GM10248 (cell line): ENCODE data around the gene UFC1.

Experiments used
- CTCF ChIA-PET: fragments of 300-600 bp; sonication (Branson Sonifier 250); formaldehyde crosslinking; extraction: SDS; loops from one replicate; lab custom pipeline; 2021; ENCODE audit warnings: antibody characterized with exemption; lab: Yijun Ruan, JAX
- POLR2A ChIA-PET: fragments of 350-650 bp; sonication (Branson Sonifier 250); formaldehyde crosslinking; extraction: SDS; loops from one replicate; lab custom pipeline; 2020; ENCODE audit warnings: antibody characterized with exemption; lab: Yijun Ruan, JAX
- DNase-seq: peaks from one replicate; pipeline ENCODE4 v3.0.0; 2012; ENCODE audit errors: extremely low spot score
- TF ChIP-seq, protein P1 (sequence below): IDR thresholded peaks from 2 replicates; pipeline ENCODE4 v1.5.1; 2012; ENCODE audit warnings: mild to moderate bottlenecking, low read depth; ENCODE audit errors: extremely low read depth, missing control alignments, control extremely low read depth

UFC1 gene

DNA sequence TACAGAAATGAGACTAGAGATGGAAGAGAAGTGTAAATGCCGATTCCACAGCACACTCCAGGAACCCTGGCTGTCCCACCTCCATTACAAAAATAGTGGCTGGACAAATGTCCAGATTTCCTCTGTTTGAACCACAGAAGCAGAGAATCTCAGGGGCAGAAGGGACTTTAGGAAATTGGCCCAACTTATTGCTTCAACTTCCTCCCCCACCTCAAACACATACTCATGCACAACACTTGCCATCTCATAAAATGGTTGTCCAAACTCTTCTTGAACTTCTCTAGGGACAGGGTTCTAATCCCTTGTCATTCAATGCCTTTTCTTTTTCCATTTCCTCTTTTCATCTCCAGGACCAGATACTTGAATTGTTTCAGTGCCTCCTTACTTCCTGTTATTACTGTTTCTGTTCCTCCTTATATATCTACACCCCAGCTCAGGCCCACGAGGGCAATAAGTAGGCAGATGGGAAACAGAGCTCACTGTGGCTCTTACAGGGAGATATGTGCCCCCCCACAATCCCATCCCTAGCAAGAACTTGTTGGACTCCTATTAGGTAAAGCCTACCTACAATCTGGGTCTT, 32.0 kb downstream of the UFC1 start:
- TF ChIP-seq, protein P1, sequence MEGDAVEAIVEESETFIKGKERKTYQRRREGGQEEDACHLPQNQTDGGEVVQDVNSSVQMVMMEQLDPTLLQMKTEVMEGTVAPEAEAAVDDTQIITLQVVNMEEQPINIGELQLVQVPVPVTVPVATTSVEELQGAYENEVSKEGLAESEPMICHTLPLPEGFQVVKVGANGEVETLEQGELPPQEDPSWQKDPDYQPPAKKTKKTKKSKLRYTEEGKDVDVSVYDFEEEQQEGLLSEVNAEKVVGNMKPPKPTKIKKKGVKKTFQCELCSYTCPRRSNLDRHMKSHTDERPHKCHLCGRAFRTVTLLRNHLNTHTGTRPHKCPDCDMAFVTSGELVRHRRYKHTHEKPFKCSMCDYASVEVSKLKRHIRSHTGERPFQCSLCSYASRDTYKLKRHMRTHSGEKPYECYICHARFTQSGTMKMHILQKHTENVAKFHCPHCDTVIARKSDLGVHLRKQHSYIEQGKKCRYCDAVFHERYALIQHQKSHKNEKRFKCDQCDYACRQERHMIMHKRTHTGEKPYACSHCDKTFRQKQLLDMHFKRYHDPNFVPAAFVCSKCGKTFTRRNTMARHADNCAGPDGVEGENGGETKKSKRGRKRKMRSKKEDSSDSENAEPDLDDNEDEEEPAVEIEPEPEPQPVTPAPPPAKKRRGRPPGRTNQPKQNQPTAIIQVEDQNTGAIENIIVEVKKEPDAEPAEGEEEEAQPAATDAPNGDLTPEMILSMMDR: no peak
- DNase-seq: no peak
- ChIA-PET POLR2A (interaction anchor here (0.6 to 1.4 kb wide), 2 partner anchors 20 to 1036 kb away, joined by 4 to 7 read pairs; partner anchors contain the start of gene PPOX), CTCF (interaction anchor here (0.7 to 2.0 kb wide), 8 partner anchors 9 to 197 kb away, joined by 3 to 14 read pairs (median 4); partner anchors contain the start of genes NDUFS2, PPOX and TOMM40L)

DNA sequence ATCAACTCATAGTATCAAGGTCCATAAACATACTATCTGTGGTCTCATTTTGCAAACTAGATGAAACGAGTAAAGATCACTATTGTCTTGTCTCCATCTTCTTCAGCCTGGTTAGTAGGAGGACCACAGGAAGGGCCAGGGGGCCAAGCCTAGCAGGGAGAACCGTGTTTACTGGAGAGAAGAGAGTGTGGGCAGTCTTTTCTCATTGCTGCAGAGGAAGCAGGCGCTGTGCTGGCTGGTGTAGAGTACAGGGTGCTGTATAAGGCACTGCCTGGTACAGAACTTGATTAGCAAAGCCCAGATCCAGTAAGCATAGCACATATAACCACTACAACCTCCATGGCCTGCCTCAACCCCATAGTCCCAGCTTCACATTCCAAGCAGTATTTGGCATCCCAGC, 33.5 kb downstream of the UFC1 start:
- no peak for DNase-seq
- TF ChIP-seq, protein P1: no peak
- ChIA-PET POLR2A (no interaction called here), CTCF (interaction anchor here (1.0 to 1.3 kb wide), 2 partner anchors 38 to 187 kb away, joined by 3 to 4 read pairs; no protein-coding TSS in a partner anchor)

DNA sequence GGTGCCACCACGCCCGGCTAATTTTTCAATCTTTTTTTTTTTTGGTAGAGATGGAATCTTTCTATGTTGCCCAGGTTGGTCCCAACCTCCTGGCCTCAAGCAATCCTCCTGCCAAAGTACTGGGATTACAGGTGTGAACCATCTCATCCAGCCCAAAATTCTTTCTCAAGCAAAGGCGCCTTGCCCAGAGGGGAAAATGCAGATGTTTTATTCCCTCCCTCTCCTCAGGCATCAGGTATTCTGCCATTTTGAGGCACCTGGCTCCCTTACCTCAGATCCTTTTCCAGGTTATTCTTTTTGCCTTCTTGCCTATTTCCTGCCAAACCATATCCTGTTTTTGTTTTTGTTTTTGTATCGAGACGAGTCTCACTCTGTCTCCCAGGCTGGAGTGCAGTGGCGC, 34.6 kb downstream of the UFC1 start:
- CTCF ChIA-PET: interaction anchor here (1.2 to 1.3 kb wide), 2 partner anchors 37 to 55 kb away, joined by 3 to 4 read pairs; no protein-coding TSS in a partner anchor
- TF ChIP-seq, protein P1: no peak
- no peak for DNase-seq
- POLR2A ChIA-PET: no interaction called here

DNA sequence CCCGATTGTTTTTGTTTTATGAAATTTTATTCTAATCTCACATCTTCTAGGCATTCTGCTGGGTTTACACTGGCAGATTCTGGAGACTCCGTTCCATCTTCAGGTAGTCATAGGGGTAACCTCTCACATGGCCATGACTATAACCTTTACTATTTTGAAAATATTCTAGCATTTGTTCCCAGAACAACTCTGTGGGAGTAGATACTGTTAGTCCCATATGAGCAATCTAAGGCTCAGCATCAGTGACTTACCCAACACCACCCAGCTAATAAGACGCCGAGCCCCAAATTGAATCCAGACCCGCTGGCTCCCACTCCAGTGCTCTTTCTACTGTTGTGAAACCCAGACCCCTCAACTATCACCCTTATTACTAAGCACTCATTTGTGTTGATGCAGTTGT, 35.3 kb downstream of the UFC1 start:
- POLR2A ChIA-PET: no interaction called here
- CTCF ChIA-PET: interaction anchor here (1.2 kb wide), 1 partner anchor 56 kb away, joined by 3 read pairs; no protein-coding TSS in a partner anchor
- TF ChIP-seq, protein P1: no peak
- DNase-seq: no peak

DNA sequence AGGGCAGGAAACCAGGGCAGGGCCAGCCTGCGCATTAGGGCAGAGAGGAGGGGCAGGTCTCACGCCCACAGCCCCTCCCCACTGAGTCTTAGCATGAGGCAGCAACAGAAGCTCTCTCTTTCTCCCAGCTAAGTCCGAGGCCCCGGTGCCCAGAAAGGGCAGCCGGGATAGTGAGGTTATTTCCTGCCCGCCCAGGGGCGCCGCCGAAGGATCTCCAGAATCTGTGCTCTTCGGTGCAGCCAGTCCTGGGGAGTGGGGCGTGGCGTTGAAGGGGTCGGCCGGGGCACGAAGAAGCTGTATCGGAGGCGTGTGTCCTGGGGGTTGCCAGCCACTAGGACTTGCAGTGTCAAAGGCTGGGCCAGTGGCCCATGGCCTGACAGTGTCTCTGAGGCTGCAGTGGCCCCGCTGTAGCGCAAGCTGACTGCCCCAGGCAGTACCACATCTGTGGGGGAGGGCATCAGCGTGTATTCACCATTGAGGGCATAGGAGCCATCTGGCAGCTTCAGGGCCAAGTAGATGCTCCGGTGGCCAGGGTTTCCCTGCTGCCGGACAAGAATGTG, 37.3 kb downstream of the UFC1 start:
- TF ChIP-seq, protein P1: no peak
- no peak for DNase-seq
- POLR2A ChIA-PET: interaction anchor here (0.6 kb wide), 1 partner anchor 35 kb away, joined by 3 read pairs; the partner anchor contains the start of gene TOMM40L
- CTCF ChIA-PET: interaction anchor here (0.7 to 6.2 kb wide), 29 partner anchors 8 to 408 kb away, joined by 3 to 65 read pairs (median 6); partner anchors contain the start of genes APOA2, ARHGAP30, FCER1G and NDUFS2

DNA sequence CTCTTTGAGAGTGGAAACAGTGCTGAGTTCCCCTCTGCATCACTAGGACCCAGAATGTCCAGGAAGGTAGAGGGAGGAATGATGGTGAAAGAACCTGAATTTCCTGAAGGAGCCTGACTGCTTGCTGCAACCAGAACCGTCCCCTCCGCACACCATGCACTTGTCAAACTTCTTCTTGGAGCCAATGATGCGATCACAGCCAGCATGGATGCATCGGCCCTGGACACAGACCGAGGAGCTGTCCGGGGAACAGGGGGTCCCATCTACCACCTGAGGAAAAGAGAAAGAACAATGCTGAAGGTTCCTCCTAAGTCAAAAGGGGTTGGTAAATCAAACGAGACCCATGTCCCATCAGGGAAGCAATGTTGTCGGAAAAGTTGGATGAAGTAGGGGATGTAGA, 38.2 kb downstream of the UFC1 start:
- POLR2A ChIA-PET: no interaction called here
- TF ChIP-seq, protein P1: no peak
- no peak for DNase-seq
- CTCF ChIA-PET: interaction anchor here (0.7 to 6.2 kb wide), 35 partner anchors 7 to 409 kb away, joined by 3 to 65 read pairs (median 5); partner anchors contain the start of genes APOA2, ARHGAP30, FCER1G and NDUFS2
